Central memory CD8-positive, alpha-beta T cell (primary cell): ENCODE results near the gene MARCHF3.

Experiments
- ATAC-seq: fragments of 150-1000 bp; cut with Tn5 transposase; replicated peaks from 2 replicates; pipeline ENCODE4 v1.10.0; 2022; ENCODE audit warnings: mild to moderate bottlenecking, moderate FRiP score, moderate number of reproducible peaks; ENCODE audit not compliant: poor library complexity, severe bottlenecking; ENCODE audit errors: extremely low read depth
- DNase-seq, 2 donors: peaks; one replicate each; pipeline ENCODE4 v3.0.0; 2021; ENCODE audit warnings: low spot score in 2 of 2
- H3K27ac Mint-ChIP-seq: one replicate; pipeline ENCODE4 v1.8.0; 2022; ENCODE audit warnings: low read depth, mild to moderate bottlenecking, moderate library complexity, mixed read lengths
- H3K27me3 Mint-ChIP-seq: one replicate; pipeline ENCODE4 v1.8.0; 2022; ENCODE audit warnings: mixed read lengths
- H3K36me3 Mint-ChIP-seq: one replicate; pipeline ENCODE4 v1.8.0; 2022; ENCODE audit warnings: mild to moderate bottlenecking, moderate library complexity, mixed read lengths; ENCODE audit not compliant: insufficient read depth
- H3K4me1 Mint-ChIP-seq: one replicate; pipeline ENCODE4 v1.8.0; 2022; ENCODE audit warnings: mixed read lengths
- H3K4me3 Mint-ChIP-seq: one replicate; pipeline ENCODE4 v1.8.0; 2022; ENCODE audit warnings: mild to moderate bottlenecking, moderate library complexity, mixed read lengths
- H3K9me3 Mint-ChIP-seq: one replicate; pipeline ENCODE4 v1.8.0; 2022; ENCODE audit warnings: mixed read lengths

The MARCHF3 gene

DNA sequence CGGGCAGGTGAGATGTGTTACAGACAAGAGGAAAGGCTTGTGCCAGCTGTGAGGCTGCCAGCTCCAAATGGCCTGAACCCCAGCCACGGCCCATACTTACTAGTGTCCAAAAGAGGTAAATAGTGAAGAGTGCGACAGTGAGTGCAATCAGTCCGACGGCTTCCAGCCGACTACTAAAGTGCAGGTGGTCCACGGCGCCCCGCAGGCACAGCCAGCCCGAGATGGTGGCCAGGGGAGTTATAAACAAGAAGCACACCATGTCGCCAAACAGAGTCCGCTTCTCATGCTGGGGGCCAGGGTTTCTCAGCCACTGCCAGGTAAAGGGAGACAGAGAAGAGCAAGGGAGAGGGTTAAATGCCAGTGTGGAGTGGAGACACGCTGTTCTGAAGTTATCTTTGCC is 152.3 kb downstream of the MARCHF3 start:
- H3K27ac Mint-ChIP-seq = no peak overlapping the region
- H3K36me3 Mint-ChIP-seq = no peaks in the 10 kb centered on the region
- H3K9me3 Mint-ChIP-seq = no peaks in the 10 kb centered on the region
- H3K4me1 Mint-ChIP-seq = no peaks in the 10 kb centered on the region
- DNase-seq = no peak
- H3K27me3 Mint-ChIP-seq = no peaks in the 10 kb centered on the region
- H3K4me3 Mint-ChIP-seq = no peak overlapping the region
- no peak for ATAC-seq

DNA sequence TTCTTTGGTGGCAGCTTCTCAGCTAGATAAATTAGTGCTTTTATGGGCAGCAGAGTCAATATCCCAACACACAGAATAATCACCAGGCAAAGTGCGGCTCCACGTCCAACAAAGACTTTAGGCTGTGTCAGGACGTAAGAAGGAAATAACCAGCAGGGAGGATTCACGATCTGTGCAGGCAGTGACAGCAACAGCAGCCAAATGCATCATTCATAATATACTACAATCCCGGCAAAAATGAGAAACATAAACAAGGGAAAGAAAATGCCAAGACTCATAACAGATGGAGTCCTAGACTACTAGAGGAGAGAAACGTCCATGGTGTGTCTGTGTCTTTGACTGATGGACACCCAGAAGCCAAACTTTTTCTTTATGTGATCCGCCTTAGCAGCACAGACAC is 152.8 kb downstream of the MARCHF3 start:
- no peak overlapping the region for H3K27ac Mint-ChIP-seq
- DNase-seq (no peak), ATAC-seq (no peak)
- H3K9me3 Mint-ChIP-seq = no peaks in the 10 kb centered on the region
- no peaks in the 10 kb centered on the region for H3K4me1 Mint-ChIP-seq
- H3K4me3 Mint-ChIP-seq = no peak overlapping the region
- no peaks in the 10 kb centered on the region for H3K27me3 Mint-ChIP-seq
- no peaks in the 10 kb centered on the region for H3K36me3 Mint-ChIP-seq

DNA sequence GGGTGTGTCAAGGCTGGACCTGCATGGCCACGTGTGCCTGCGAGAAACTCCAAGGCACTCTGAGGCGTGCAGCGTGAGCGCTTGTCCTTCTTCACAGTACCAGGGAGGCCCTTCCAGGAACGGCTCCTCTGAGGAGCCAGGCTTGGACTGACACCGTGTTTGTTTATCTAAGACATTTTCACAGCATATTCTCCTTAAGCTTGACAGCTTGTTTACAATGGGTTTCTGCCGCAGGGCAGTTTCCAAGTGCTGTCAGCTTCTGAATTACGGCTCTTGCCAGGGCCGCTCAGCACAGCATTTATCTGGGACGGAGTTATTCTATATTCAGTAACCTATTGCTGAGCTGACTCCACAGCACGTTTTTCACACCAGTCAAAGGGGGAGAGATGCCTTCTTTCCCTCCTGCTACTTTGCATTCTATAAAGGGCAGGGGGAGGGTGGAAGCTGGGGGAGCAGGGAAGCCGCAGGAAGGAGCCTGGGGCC is 155.0 kb downstream of the MARCHF3 start:
- no peak overlapping the region for H3K4me3 Mint-ChIP-seq
- ATAC-seq (no peak), DNase-seq (no peak)
- H3K4me1 Mint-ChIP-seq = no peaks in the 10 kb centered on the region
- H3K27me3 Mint-ChIP-seq = no peaks in the 10 kb centered on the region
- H3K36me3 Mint-ChIP-seq = peaks cover 2% of the 10 kb centered on the region
- no peaks in the 10 kb centered on the region for H3K9me3 Mint-ChIP-seq
- H3K27ac Mint-ChIP-seq = no peak overlapping the region

DNA sequence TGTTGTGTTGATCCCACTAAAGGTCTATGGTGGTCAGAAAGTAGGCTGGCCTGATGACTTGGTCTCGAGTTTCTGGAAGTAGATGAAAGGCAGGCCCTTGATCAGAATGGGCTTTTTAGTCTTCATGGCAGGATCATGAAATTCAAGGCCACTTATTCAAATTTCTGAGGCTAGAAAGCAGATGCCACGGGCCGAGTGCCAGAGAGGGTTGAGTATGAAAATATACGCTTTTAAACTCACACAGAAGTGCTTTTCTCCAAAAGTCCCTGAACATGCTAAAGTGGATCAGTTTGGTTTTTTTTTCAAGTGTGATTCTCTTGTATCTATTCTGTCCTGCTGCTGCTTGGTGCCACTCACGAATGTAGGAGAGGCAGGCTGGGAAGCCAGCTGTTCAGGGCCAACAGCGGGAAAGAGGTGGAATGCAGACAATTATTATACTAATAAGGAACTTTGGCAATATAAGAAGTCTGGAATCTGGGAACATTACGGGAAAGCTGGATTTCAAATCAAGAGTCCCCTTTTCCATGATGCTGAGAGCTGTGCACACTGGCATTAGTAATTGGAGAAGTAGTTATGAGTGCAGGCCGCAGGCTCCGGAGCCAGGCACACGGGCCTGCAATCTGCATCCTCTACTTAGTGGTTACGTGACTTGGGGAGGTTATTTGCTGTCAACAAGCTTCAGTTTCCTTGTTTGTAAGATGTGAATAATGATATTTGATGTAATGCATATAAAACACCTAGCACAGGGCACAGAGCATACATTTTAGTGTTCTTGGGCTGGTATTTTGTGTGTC is 157.6 kb downstream of the MARCHF3 start:
- DNase-seq (no peak), ATAC-seq (no peak)
- Mint-ChIP-seq H3K27ac (no peak overlapping the region), H3K27me3 (peaks cover 10% of the 10 kb centered on the region), H3K4me1 (peaks cover 11% of the 10 kb centered on the region), H3K4me3 (no peak overlapping the region), H3K9me3 (no peaks in the 10 kb centered on the region), H3K36me3 (peaks cover 2% of the 10 kb centered on the region)

DNA sequence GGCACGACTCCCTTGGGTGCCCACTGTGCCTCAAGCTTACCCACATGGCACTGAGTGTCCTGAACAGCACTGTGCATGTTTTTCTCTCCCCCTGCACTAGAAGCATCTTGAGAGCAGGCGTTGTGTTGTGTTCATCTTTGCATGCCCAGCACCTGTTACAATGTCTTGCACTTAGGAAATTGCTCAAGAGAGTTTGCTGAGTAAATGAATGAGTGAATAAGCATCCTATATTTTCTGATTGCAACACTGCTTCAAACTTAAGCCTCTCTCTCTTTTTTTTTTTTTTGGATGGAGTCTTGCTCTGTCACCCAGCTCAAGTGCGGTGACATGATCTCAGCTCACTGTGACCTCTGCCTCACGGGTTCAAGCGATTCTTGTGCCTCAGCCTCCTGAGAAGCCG is 158.9 kb downstream of the MARCHF3 start:
- ATAC-seq (no peak), DNase-seq (no peak)
- Mint-ChIP-seq H3K4me1 (peaks cover 11% of the 10 kb centered on the region), H3K27ac (no peak overlapping the region), H3K27me3 (peaks cover 10% of the 10 kb centered on the region), H3K9me3 (no peaks in the 10 kb centered on the region), H3K4me3 (no peak overlapping the region), H3K36me3 (peaks cover 2% of the 10 kb centered on the region)

DNA sequence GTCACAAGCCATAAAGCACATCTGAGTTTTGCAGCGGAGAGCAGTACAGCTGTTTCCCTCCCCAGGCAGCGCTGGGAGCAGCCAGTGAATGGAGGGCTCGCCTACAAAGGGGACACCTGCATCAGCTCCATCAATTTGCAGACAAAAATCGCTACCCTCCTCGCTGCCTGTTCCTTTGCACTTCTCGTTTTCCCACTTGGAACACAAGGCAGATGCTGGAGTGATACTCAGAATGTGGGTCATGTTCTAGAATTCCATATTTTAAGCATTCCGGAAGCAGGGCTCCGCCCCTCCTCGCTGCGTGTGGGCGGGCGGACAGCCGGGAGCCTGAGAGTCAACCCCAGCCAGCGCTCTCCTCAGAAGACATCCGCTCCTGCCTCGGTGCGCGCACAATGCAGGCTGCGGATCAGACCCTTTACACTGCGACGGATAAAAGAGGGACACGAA is 161.3 kb downstream of the MARCHF3 start:
- peak overlapping the region; percentile 75 for H3K4me3 Mint-ChIP-seq
- H3K9me3 Mint-ChIP-seq = no peaks in the 10 kb centered on the region
- H3K4me1 Mint-ChIP-seq = peaks cover 11% of the 10 kb centered on the region
- DNase-seq (no peak), ATAC-seq (peak; percentile 65)
- peaks cover 2% of the 10 kb centered on the region for H3K36me3 Mint-ChIP-seq
- no peak overlapping the region for H3K27ac Mint-ChIP-seq
- H3K27me3 Mint-ChIP-seq = peaks cover 10% of the 10 kb centered on the region

DNA sequence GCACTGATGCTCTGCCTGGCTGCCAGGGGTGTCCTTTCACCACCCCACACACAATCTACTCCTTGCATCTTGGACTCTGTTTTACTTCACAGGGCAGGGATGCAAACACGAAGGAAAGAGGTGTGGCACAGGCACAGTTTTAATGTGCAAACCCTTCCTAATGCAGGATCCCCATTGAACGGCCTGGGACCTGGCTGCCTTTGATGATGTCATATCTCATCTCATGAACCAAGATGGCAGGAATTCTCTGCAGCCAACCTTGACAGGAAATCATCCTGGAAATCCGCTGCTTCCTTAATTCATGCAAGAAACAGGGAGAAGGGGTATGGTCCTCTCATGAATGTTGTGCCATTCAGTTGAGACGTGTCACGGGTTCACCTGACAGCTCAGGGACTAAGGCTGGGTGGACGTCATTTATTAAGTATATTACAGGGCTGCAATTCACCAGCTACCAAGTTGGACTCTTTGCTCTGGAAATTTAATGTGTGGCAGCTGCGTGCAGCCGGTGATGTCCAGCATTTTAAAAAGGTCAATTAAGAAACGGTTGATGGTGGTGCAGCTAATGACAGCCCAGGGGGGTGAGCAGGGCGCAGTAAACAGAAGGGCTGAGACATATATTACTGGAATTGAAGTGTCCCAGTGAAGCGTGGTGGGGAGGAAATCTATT is 161.9 kb downstream of the MARCHF3 start:
- no peaks in the 10 kb centered on the region for H3K9me3 Mint-ChIP-seq
- H3K4me3 Mint-ChIP-seq = peak overlapping the region; percentile 75
- H3K27ac Mint-ChIP-seq = no peak overlapping the region
- H3K36me3 Mint-ChIP-seq = peaks cover 2% of the 10 kb centered on the region
- H3K27me3 Mint-ChIP-seq = peaks cover 10% of the 10 kb centered on the region
- peaks cover 11% of the 10 kb centered on the region for H3K4me1 Mint-ChIP-seq
- no peak for DNase-seq
- no peak for ATAC-seq

DNA sequence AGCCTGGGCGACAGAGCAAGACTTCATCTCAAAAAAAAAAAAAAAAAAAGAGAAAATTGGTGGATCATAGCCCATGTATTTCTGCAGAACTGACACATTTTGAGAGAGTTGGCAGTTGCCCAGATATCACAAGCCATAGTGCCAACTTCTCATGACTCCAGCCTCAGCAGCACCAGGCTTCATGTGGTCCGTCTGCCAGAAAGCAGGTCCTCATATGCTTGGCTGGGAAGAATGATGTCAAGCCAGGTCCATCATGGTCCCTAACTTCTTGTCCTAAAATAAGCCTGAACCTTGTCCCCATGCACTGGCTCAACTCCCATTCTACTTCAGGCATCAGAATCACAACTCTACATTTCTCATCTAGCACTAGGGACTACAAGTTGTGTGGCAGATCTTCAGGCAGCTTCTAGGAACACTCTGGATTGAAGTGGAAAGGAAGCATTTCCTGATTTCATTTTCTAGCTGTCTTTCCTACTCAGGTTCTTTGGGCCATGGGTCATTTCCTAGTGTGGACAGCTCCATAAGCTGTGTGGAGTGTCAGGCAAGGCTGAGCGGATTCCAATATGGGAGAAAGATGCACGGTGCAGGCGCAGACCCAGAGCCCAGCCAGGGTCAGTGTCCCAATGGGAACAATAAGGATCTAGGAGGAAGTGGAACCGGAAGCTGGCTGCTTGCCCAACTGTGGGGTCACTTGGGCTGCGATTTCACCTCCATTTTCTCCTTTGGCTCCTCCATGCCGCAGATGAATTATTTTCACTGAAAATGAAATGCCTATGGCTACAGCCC is 163.3 kb downstream of the MARCHF3 start:
- no peak for ATAC-seq
- Mint-ChIP-seq H3K9me3 (no peaks in the 10 kb centered on the region), H3K27ac (no peak overlapping the region), H3K4me3 (no peak overlapping the region), H3K36me3 (peaks cover 2% of the 10 kb centered on the region), H3K27me3 (peaks cover 10% of the 10 kb centered on the region), H3K4me1 (peaks cover 11% of the 10 kb centered on the region)
- DNase-seq = no peak

DNA sequence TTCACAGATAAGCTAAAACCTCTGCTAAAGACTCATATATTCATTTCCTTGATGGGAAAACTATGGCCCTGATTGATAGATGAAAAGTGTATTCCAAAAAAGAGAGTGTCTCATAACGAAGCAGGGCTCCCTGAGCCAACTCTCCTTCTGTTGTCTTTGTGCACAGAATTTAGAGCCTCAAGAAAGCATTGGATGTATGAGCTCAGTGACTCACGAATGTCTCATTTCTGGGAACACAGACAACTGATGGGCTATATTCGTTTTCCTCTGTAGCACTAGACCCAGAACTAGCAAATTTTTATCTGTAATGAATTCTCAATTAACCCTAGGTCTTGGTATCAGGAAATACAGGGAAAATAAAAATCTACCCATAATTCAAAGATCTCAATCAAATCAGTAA is 165.1 kb downstream of the MARCHF3 start:
- peaks cover 11% of the 10 kb centered on the region for H3K4me1 Mint-ChIP-seq
- ATAC-seq (no peak), DNase-seq (no peak)
- H3K27ac Mint-ChIP-seq = no peak overlapping the region
- no peak overlapping the region for H3K4me3 Mint-ChIP-seq
- no peaks in the 10 kb centered on the region for H3K36me3 Mint-ChIP-seq
- peaks cover 10% of the 10 kb centered on the region for H3K27me3 Mint-ChIP-seq
- no peaks in the 10 kb centered on the region for H3K9me3 Mint-ChIP-seq

DNA sequence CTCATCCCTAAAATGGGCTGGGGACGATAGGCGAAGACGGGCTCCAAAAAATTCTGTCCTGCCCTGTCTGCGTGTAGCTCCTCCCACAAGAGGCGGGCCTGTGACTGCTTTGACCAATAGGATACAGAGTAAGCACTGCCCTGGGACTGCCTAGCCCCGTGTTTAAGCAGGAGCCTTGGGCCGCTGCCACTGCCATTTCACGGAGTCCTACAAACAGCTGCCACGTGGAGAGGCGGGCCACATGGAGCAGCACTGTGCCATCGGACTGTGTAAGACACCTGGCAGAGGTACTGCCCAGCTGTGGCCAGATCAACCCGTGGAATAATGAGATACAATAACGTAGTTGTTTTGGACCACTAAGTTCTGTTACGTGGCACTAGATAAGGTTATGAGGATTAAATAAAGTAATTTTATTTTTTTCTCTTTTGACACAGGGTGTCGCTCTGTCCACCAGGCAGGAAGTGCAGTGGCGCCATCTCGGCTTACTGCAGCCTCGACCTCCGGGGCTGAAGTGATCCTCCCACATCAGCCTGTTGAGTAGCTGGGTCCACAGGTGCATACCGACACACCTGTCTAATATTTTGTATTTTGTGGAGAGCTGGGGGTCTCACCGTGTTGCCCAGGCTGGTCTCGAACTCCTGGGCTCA is 166.2 kb downstream of the MARCHF3 start:
- no peak overlapping the region for H3K27ac Mint-ChIP-seq
- no peaks in the 10 kb centered on the region for H3K9me3 Mint-ChIP-seq
- ATAC-seq (no peak), DNase-seq (no peak)
- peaks cover 8% of the 10 kb centered on the region for H3K27me3 Mint-ChIP-seq
- H3K4me1 Mint-ChIP-seq = peaks cover 7% of the 10 kb centered on the region
- no peak overlapping the region for H3K4me3 Mint-ChIP-seq
- H3K36me3 Mint-ChIP-seq = no peaks in the 10 kb centered on the region

DNA sequence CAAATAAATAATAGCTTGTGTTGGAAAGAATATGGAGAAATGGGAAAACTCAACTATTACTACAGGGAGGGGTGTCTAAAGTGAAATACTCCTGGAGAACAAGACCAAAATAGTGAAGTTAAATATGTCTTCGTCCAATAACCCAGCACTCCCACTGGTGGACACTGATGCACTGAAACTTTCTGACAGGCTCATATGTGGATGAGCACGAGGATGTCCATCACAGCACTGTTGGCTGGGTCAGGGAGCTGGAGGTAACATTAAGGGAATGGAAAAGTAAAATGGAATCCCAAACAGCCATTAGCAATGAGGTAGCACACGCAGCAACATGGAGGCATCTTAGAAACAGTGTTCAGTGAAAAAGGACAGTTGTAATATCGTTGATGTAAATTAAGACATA is 167.0 kb downstream of the MARCHF3 start:
- no peaks in the 10 kb centered on the region for H3K9me3 Mint-ChIP-seq
- no peaks in the 10 kb centered on the region for H3K36me3 Mint-ChIP-seq
- peaks cover under 1% of the 10 kb centered on the region for H3K27me3 Mint-ChIP-seq
- no peak overlapping the region for H3K27ac Mint-ChIP-seq
- no peaks in the 10 kb centered on the region for H3K4me1 Mint-ChIP-seq
- DNase-seq = no peak
- no peak for ATAC-seq
- H3K4me3 Mint-ChIP-seq = no peak overlapping the region

DNA sequence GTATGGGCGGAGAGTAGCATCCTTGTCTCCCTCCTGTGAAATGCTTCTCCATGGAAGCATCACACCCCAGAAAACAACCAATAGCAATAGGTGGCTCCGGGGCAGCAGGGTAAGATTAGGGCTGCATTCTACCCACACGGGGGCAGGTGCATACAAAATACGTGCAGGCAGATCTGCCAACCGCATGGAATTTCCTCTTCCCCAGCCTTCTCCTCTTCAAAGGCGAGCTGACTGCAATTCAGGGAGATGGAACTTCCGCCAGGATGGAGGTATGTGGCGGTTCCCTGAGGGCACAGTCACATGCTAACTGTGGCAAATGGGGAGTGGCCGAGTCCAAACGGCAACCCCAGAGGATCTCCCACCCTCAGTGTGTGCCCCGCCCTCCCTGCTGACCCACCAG is 171.9 kb downstream of the MARCHF3 start:
- Mint-ChIP-seq H3K27me3 (no peaks in the 10 kb centered on the region), H3K9me3 (peaks cover 5% of the 10 kb centered on the region), H3K4me1 (peaks cover 13% of the 10 kb centered on the region)

More for the DNA sequence above, 171.9 kb downstream of the MARCHF3 start:
- DNase-seq = no peak
- Mint-ChIP-seq H3K36me3 (peaks cover 1% of the 10 kb centered on the region), H3K27ac (no peak overlapping the region), H3K4me3 (no peak overlapping the region)
- ATAC-seq = no peak
